Loucy (cell line): Measurements from ENCODE around the gene POM121L12.

Experiments used
- EZH2phosphoT487 ChIP-seq: fragments of 200-600 bp; IDR thresholded peaks from 2 replicates; pipeline ENCODE4 v1.6.1; 2018; ENCODE audit warnings: antibody characterized with exemption, mild to moderate bottlenecking, moderate library complexity, borderline replicate concordance
- TF ChIP-seq, protein P1 (sequence below): fragments of 200-600 bp; sonication (generic); conservative IDR thresholded peaks from 2 replicates; pipeline ENCODE4 v1.5.1; 2014; ENCODE audit warnings: mild to moderate bottlenecking, antibody characterized with exemption, low read length

GRCh38 chr7:53060066-53060465, 24.6 kb downstream of the POM121L12 start:
- TF ChIP-seq, protein P1, sequence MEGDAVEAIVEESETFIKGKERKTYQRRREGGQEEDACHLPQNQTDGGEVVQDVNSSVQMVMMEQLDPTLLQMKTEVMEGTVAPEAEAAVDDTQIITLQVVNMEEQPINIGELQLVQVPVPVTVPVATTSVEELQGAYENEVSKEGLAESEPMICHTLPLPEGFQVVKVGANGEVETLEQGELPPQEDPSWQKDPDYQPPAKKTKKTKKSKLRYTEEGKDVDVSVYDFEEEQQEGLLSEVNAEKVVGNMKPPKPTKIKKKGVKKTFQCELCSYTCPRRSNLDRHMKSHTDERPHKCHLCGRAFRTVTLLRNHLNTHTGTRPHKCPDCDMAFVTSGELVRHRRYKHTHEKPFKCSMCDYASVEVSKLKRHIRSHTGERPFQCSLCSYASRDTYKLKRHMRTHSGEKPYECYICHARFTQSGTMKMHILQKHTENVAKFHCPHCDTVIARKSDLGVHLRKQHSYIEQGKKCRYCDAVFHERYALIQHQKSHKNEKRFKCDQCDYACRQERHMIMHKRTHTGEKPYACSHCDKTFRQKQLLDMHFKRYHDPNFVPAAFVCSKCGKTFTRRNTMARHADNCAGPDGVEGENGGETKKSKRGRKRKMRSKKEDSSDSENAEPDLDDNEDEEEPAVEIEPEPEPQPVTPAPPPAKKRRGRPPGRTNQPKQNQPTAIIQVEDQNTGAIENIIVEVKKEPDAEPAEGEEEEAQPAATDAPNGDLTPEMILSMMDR = no peak
- no peak for TF ChIP-seq EZH2phosphoT487
